Activated naive CD8-positive, alpha-beta T cell treated with anti-CD3 and anti-CD28 coated beads, Interleukin-2, amount 50 U/mL, for 24 hours (primary cell): ENCODE measurements around the gene BRMS1L.
"Not testable (repeated sequence)": the region's sequence is repeated elsewhere in the genome, so short reads cannot be mapped to it uniquely, and the experiment has no call there.

Source experiments
- ATAC-seq: fragments of 150-1000 bp; cut with Tn5 transposase; one replicate; pipeline ENCODE4 v1.10.0; 2021
- DNase-seq: peaks from one replicate; pipeline ENCODE4 v3.0.0; 2021
- H3K27ac Mint-ChIP-seq: one replicate; pipeline ENCODE4 v1.8.0; 2021; ENCODE audit warnings: mild to moderate bottlenecking, mixed read lengths
- H3K27me3 Mint-ChIP-seq: one replicate; pipeline ENCODE4 v1.8.0; 2021; ENCODE audit warnings: mixed read lengths
- H3K36me3 Mint-ChIP-seq: one replicate; pipeline ENCODE4 v1.8.0; 2021; ENCODE audit warnings: low read depth, mixed read lengths
- H3K4me1 Mint-ChIP-seq: one replicate; pipeline ENCODE4 v1.8.0; 2021; ENCODE audit warnings: mixed read lengths
- H3K4me3 Mint-ChIP-seq: one replicate; pipeline ENCODE4 v1.8.0; 2021; ENCODE audit warnings: mild to moderate bottlenecking, moderate library complexity, mixed read lengths
- H3K9me3 Mint-ChIP-seq: one replicate; pipeline ENCODE4 v1.8.0; 2021; ENCODE audit warnings: mixed read lengths

The BRMS1L gene, protein sequence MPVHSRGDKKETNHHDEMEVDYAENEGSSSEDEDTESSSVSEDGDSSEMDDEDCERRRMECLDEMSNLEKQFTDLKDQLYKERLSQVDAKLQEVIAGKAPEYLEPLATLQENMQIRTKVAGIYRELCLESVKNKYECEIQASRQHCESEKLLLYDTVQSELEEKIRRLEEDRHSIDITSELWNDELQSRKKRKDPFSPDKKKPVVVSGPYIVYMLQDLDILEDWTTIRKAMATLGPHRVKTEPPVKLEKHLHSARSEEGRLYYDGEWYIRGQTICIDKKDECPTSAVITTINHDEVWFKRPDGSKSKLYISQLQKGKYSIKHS

DNA sequence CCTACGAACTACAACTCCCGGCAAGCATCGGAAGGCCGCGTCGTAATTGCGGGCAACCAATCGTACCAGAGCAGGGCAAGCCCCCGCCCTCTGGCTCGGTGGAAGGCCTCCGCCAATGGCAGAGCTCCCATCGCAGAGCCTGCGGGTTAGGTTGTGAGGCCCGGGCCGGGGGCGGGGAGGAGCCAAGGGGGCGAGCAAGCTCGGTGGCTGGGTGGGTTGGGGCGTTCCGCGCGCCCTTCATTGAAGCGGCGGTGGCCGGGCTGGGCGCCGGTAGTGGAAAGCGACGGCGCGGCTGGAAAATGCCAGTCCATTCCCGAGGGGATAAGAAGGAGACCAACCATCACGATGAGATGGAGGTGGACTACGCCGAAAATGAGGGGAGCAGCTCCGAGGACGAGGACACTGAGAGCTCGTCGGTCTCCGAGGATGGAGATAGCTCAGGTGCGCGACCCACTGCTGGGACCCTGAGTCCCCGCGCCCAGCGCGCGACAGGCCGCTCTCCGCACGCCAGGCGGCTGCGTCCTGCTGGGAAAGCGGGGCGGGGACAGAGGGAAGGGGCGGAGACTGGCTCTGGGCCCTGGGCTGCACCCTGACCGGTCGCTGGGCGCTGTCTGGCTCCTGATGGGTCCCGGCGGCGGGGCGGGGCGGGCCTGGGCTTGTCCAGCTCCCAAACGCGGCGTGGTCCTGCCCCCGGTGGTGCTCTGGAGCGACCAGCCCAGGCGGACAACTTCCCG is at the start of gene BRMS1L:
BRMS1L (plus strand) TSS at position 121 of the 734 bp plus-strand sequence; CDS start at position 300, 179 bp downstream.
- Mint-ChIP-seq H3K36me3 (no peaks in the 10 kb centered on the region), H3K27me3 (no peaks in the 10 kb centered on the region), H3K27ac (peak within 1 kb of the TSS; percentile 76), H3K4me1 (peaks cover 21% of the 10 kb centered on the region), H3K4me3 (peak within 1 kb of the TSS; percentile 86), H3K9me3 (no peaks in the 10 kb centered on the region)
- ATAC-seq (peak; percentile 98), DNase-seq (peak; percentile 94)

DNA sequence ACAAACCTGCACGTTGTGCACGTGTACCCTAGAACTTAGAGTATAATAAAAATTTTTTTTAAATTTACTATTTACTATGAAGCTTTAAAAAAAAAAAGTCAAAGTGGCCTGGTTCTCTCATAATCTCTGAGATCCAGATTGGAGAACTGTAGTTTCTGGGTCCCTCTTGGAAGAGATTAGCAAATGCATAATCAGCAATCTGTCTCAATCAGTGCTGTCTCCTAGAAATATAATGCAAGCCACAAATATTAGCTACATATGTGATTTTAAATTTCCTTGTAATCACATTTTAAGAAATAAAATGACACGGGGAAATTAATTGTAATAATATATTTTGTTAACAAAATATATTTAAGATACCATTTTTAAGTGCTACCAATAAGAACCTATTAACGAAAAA is 49.3 kb upstream of the BRMS1L start:
- peaks cover 3% of the 10 kb centered on the region for H3K4me1 Mint-ChIP-seq

DNA sequence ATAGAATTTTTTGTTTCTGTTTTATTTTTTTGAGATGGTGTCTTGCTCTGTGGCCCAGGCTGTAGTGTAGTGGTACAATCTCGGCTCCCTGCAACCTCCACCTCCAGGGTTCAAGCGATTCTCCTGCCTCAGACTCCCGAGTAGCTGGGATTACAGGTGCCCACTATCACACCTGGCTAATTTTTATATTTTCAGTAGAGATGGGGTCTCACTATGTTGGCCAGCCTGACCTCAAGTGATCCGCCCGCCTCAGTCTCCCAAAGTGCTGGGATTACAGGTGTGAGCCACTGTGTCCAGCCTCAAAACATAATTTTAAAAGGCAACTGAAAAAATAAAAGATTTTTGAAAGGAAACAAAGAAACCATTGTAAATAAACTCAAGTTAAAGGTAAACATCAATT is 48.6 kb upstream of the BRMS1L start:
- H3K9me3 Mint-ChIP-seq = peaks cover 18% of the 10 kb centered on the region
- not testable (repeated sequence) for H3K4me1 Mint-ChIP-seq

More for the DNA sequence above, 49.3 kb upstream of the BRMS1L start:
- peaks cover 16% of the 10 kb centered on the region for H3K9me3 Mint-ChIP-seq
- H3K27me3 Mint-ChIP-seq = no peaks in the 10 kb centered on the region
- ATAC-seq = no peak
- no peak overlapping the region for H3K4me3 Mint-ChIP-seq
- no peak for DNase-seq
- H3K36me3 Mint-ChIP-seq = peaks cover 20% of the 10 kb centered on the region
- H3K27ac Mint-ChIP-seq = no peak overlapping the region

DNA sequence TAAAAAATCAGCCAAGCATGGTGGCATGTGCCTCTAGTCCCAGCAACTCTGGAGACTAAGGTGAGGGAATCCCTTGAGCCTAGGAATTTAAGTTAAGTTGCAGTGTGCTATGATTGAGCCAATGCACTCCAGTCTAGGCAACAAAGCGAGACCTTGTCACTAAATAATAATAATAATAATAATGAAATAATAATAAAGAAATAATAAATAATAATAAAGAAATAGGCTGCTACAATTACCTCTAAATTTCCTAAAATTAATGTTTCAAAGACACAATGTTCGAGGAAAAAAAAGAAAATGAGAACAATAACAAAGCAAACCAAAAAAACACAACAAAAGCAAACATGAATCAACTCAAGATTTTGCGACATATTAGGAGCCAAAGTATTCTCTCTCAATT is 46.8 kb upstream of the BRMS1L start:
- Mint-ChIP-seq H3K4me1 (peaks cover 9% of the 10 kb centered on the region), H3K9me3 (peaks cover 21% of the 10 kb centered on the region), H3K36me3 (peaks cover 22% of the 10 kb centered on the region), H3K4me3 (no peak overlapping the region), H3K27me3 (no peaks in the 10 kb centered on the region), H3K27ac (no peak overlapping the region)
- no peak for ATAC-seq
- DNase-seq = no peak

More for the DNA sequence above, 48.6 kb upstream of the BRMS1L start:
- not testable (repeated sequence) for DNase-seq, ATAC-seq, H3K27me3 Mint-ChIP-seq, H3K27ac Mint-ChIP-seq, H3K4me3 Mint-ChIP-seq
- peaks cover 22% of the 10 kb centered on the region for H3K36me3 Mint-ChIP-seq

DNA sequence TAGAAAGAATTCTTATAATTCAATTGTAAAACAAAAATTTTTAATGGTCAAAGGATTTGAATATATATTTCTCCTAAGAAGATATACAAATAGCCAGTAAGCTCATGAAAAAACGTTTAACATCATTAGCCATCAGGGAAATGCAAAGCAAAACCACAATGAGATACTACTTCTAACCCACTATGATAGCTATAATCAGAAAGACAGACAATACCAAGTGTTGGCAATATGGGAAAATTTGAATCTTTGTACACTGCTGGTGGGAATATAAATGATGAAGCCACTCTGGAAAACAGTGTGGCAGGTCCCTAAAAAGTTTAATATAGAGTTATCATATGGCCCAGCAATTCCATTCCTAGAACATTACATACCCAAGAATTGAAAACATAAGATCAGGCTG is 42.4 kb upstream of the BRMS1L start:
- Mint-ChIP-seq H3K4me3 (no peak overlapping the region), H3K9me3 (peaks cover 21% of the 10 kb centered on the region), H3K27me3 (no peaks in the 10 kb centered on the region), H3K27ac (no peak overlapping the region), H3K36me3 (peaks cover 24% of the 10 kb centered on the region), H3K4me1 (peaks cover 19% of the 10 kb centered on the region)
- ATAC-seq (no peak), DNase-seq (no peak)

DNA sequence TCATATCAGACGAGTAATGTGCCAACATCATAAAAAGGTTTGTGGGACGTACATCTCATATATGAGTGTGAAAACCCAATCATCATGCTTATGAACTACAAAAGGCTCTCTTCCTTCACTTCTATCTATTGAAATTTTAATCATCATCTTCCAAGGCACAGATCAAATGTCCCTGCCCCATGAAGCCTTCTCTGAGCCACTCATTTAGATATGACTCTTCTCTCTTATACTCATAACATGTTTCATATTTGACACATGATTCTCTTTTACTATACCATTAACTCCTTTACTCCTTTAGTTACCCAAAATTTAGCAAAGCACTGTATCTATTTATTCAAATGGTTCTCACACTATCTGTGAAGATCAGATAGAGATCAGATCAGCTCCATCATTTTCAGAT is 39.3 kb upstream of the BRMS1L start:
- H3K9me3 Mint-ChIP-seq = peaks cover 5% of the 10 kb centered on the region
- peaks cover 21% of the 10 kb centered on the region for H3K36me3 Mint-ChIP-seq
- H3K27me3 Mint-ChIP-seq = no peaks in the 10 kb centered on the region
- ATAC-seq (peak; percentile 33), DNase-seq (no peak)
- H3K4me3 Mint-ChIP-seq = no peak overlapping the region
- no peak overlapping the region for H3K27ac Mint-ChIP-seq
- H3K4me1 Mint-ChIP-seq = peaks cover 34% of the 10 kb centered on the region

DNA sequence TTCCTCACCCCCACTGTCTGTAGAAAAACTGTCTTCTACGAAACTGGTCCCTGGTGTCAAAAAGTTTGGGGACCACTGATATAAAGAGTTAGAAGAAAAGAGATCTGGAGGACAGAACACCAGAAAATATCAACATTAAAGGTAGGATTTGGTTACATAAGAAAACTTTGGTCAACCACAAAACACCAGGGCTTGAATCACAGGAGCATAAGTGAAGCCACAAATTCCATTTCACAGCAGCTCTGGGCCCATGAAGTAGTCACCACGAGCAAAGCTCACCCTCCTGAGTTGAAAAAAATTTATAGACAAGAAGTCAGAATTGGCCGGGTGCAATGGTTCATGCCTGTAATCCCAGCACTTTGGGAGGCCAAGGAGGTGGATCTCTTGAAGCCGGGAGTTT is 36.5 kb upstream of the BRMS1L start:
- Mint-ChIP-seq H3K4me3 (no peak overlapping the region), H3K36me3 (peaks cover 15% of the 10 kb centered on the region), H3K4me1 (peaks cover 28% of the 10 kb centered on the region), H3K9me3 (no peaks in the 10 kb centered on the region), H3K27ac (peak overlapping the region; percentile 65), H3K27me3 (no peaks in the 10 kb centered on the region)
- DNase-seq (no peak), ATAC-seq (peak; percentile 90)

DNA sequence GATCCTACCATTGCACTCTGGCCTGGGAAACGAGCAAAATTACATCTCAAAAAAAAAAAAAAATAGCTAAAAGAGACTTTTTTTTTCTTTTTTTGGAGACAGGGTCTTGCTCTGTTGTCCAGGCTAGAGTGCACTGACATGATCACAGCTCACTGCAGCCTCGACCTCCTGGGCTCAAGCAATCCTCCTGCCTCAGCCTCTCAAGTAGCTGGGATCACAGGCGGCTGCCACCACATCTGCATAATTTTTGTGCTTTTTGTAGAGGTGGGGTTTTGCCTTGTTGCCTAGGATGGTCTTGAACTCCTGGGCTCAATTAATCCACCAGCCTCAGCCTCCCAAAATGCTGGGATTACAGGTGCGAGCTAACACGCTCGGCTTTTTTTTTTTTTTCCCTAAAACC is 28.3 kb upstream of the BRMS1L start:
- Mint-ChIP-seq H3K4me3 (no peak overlapping the region), H3K36me3 (peaks cover 4% of the 10 kb centered on the region), H3K27me3 (no peaks in the 10 kb centered on the region), H3K27ac (no peak overlapping the region), H3K9me3 (no peaks in the 10 kb centered on the region), H3K4me1 (peaks cover 23% of the 10 kb centered on the region)
- no peak for ATAC-seq
- DNase-seq = no peak

DNA sequence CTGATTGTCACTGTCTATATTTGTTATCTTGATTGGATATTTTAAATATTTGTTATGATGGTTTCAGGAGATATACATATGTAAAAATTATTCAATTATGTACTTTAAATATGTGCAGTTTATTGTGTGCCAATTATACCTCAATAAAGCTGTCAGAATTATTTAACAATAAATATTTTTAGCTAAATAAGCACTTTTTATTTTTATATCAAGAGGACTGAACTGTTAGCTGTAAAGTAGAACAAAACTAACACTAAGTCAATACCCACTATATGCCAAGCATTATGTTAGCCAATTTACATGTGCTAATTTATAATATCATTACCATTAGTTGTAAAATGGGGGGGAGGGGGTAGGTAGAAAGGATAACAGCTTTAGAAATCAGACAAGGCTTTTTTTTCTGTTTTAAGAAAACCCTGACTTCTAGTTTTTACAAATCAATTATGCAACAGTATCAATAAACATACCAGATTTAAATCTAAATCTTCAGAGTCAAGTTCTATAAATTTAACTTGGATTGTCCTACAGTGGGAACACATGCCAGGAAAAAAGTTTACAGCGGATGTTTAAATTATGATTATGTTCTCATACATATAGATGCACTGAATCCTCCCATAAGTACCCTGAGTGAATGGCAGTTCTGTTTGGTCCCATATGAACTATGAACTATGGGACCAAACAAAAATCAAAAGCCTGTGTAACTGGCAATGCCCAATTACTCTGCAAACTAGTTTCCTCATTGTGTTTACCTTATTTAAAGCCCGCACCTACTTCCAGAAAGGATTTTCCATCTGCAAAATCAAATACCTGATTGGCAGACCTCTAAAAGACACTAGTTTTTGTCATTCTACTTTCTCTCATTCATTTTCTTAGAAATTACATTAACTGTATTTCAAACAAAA is 19.9 kb upstream of the BRMS1L start:
- no peak for DNase-seq
- Mint-ChIP-seq H3K27ac (no peak overlapping the region), H3K36me3 (peaks cover 9% of the 10 kb centered on the region), H3K9me3 (no peaks in the 10 kb centered on the region), H3K27me3 (peaks cover 2% of the 10 kb centered on the region), H3K4me3 (no peak overlapping the region), H3K4me1 (peaks cover 38% of the 10 kb centered on the region)
- no peak for ATAC-seq

DNA sequence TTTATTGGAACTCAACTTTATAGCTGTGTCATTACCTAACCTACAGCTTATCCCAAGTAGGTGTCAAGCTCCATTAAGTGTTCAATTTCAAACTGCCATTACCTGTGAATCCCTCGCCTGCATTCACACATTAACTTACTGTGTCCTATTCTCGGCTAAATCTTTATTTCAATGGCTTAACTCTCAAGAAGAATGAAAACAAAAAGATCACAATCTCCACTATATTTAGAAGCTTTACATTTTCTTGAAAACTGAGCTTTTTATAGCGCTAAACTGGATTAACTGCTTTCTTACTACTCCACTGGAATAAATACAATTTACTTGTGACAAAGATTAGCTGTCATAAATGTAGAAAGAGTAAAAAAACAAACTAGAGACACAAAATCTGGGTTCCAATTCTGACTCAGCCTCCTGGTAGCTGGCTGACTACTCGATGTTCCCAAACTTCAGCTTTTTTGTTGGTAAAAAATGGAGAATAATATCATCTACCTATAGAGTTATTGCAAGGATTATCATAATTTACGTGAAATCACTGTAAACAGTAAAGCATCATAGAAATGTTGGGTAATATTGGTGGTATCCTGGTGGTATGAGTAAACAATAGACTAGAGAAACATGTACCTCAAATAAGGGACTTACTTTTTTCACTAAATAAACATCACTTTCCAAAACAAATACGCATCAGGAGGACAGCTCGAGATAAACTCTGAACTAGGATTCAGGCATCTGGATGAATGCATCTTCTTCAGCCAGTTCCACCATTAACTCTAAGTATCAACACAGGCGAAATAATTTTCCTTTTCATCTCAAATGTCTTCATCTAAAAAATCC is 18.8 kb upstream of the BRMS1L start:
- peaks cover 37% of the 10 kb centered on the region for H3K4me1 Mint-ChIP-seq
- H3K36me3 Mint-ChIP-seq = peaks cover 8% of the 10 kb centered on the region
- H3K9me3 Mint-ChIP-seq = no peaks in the 10 kb centered on the region
- DNase-seq = no peak
- peak overlapping the region; percentile 90 for H3K27ac Mint-ChIP-seq
- ATAC-seq = no peak
- peaks cover 2% of the 10 kb centered on the region for H3K27me3 Mint-ChIP-seq
- H3K4me3 Mint-ChIP-seq = peak overlapping the region; percentile 95

DNA sequence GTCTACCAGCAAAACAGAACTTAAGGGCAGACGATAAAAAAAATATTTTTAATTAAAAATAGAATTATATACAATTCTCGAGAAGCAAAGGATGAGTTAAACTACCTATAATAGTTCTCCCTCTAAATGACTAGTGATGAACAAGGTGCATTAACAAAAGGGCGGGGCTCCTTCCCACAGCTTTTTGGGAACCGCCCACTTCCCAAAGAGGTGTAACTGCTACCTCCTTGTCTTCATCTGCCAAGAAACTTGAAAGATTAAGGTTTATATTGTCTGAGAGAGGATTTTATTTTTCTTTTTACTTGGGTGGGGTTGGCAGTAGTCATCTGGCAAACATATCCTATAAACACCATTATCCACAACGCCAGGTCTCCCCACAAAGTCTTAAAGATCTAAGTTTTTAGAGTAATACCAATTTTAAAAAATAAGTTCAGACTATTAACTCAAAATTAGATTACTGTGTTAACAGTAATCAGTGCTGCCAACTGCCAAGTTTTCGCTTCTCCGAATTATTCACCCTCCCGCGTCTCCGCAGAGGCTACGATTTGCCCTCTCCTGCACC is 18.0 kb upstream of the BRMS1L start:
- peaks cover 32% of the 10 kb centered on the region for H3K4me1 Mint-ChIP-seq
- peak; percentile 30 for DNase-seq
- H3K4me3 Mint-ChIP-seq = peak overlapping the region; percentile 95
- peaks cover 2% of the 10 kb centered on the region for H3K27me3 Mint-ChIP-seq
- peaks cover 4% of the 10 kb centered on the region for H3K36me3 Mint-ChIP-seq
- H3K9me3 Mint-ChIP-seq = no peaks in the 10 kb centered on the region
- no peak for ATAC-seq
- peak overlapping the region; percentile 90 for H3K27ac Mint-ChIP-seq

DNA sequence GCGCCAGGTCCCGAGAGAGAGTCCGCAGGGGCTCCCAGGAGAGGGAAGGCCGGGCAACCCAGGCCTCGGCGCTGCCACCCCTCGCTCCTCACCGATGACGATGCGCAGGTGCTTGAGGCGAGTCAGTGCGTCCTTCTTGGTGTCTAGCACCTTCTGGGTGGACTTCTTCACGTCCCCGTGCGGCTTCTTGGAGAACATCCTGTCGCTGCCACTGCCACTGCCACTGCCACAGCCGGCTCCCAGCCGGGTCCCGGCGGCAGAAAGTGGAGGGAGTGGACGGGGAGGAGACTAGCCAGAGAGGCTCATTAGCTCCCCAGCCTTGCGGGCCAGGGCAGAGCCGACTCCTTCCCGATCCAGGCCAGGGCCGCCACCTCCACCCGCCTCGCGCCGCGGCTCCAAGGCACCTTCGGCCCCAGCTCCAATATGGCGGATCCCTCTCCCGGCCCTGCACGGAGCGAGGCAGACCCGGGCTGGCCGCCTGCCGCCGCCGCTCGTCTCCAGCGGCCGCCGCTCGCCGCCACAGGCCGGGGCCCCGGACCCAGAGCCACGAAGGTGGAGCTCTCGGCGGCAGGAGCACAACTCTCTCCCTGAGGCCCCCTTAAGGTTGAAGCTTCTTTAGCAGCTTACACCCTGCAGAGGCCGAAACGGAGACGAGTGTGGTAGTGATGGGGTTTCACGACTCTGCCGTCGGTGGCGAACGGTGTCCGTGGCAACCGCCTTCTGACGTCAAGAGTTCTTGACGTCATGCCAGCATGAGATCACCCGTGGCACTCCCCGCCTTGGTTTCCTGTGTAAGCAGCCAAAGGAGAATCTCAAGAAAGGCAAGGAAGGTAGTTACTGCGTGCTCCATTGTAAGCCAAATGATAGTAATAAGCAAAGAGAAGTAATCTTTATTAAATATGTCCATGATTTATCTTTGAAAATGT is 17.2 kb upstream of the BRMS1L start, which contains the start of gene RALGAPA1:
RALGAPA1 (minus strand) TSS at position 658 of the 926 bp plus-strand sequence; CDS start at position 198, 460 bp downstream.
- Mint-ChIP-seq H3K4me1 (peaks cover 32% of the 10 kb centered on the region), H3K27ac (peak within 1 kb of the TSS; percentile 90), H3K4me3 (peak within 1 kb of the TSS; percentile 95)
- ATAC-seq (peak; percentile 99), DNase-seq (peak; percentile 89)
- not testable (repeated sequence) for H3K36me3 Mint-ChIP-seq, H3K9me3 Mint-ChIP-seq, H3K27me3 Mint-ChIP-seq
